Measurements from ENCODE around the gene FAM210A. TPM values are rescaled to one million over a fixed set of nuclear protein-coding genes. Genes with fewer than 3 reads are reported as not detected.
"Not testable (repeated sequence)": the region's sequence is repeated elsewhere in the genome, so short reads cannot be mapped to it uniquely, and the experiment has no call there.

The FAM210A gene
- total RNA-seq, 2 donors from 2014 or later: 5.4 to 6.6 TPM

DNA sequence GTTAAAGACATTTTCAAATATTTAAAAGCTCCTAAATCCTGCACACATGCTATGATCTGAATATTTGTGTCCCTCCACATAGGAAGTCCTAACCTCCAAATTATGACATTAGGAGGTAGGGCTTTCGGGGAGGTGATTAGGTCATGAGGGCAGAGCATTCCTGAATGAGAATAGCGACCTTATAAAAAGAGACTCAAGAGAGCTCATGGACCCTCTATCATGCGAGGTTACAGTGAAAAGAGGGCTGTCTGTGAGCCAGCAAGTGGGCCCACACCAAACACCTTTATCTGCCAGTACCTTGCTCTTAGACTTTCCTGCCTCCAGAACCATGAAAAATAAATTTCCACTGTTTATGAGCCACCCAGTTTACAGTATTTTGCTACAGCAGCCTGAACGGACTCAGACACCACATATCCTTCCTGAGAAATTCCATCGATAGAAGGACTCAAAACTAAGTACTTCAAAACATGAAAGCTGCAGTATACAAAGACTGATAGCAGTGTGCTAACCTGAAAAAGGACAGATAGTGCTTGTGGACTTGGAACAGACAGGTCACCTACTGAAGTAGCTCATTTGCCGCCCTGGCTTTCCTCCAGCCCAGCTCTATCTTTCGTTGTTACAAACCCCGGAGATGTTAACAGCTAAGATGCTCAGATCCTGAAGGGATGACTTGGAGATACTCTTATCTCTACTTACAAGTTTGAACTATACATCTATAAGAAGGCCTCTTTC lies 13.8 kb downstream of the FAM210A start:
- intact Hi-C loops (cut with DNase I): no loop called here
- Histone ChIP-seq H3K27ac (no peak overlapping the region), H3K4me3 (no peak overlapping the region), H3K27me3 (no peaks in the 10 kb centered on the region), H3K9me3 (no peaks in the 10 kb centered on the region), H3K4me1 (peaks cover 4% of the 10 kb centered on the region), H3K36me3 (replicated peaks in 1 of 2; ENCODE audit: insufficient read depth in 1 of 2, low read depth in 2 of 2) (no peaks in the 10 kb centered on the region)
- ATAC-seq (no peak), DNase-seq (no peak)
- TF ChIP-seq, protein P1, sequence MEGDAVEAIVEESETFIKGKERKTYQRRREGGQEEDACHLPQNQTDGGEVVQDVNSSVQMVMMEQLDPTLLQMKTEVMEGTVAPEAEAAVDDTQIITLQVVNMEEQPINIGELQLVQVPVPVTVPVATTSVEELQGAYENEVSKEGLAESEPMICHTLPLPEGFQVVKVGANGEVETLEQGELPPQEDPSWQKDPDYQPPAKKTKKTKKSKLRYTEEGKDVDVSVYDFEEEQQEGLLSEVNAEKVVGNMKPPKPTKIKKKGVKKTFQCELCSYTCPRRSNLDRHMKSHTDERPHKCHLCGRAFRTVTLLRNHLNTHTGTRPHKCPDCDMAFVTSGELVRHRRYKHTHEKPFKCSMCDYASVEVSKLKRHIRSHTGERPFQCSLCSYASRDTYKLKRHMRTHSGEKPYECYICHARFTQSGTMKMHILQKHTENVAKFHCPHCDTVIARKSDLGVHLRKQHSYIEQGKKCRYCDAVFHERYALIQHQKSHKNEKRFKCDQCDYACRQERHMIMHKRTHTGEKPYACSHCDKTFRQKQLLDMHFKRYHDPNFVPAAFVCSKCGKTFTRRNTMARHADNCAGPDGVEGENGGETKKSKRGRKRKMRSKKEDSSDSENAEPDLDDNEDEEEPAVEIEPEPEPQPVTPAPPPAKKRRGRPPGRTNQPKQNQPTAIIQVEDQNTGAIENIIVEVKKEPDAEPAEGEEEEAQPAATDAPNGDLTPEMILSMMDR (IDR thresholded peaks at IDR 0.05): no peak
- no peak for TF ChIP-seq POLR2A (IDR thresholded peaks at IDR 0.05)
- 83% methylated on average over 8 of the region's 8 CpGs for WGBS, 2 donors

DNA sequence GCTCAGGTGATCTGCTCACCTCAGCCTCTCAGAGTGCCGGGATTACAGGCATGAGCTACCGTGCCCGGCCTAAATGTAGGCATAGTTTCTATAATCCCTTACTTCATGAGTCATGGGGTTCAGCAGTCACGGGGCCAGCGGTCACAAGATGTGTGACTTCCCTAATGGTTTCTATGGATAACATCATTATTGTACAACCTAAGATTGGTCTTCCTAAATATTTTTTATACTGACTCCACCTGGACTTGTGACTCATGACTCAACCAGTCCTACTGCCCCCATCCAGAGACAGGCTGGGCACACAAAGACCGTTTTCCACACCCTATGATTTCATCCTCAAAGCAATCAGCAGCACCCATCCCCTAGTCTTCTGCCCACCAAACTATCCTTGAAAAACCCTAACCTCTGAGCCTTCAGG lies 15.9 kb downstream of the FAM210A start:
- intact Hi-C loops (cut with DNase I): no loop called here
- WGBS, 2 donors: 88 to 97% methylated on average over 6 of the region's 6 CpGs
- H3K36me3 ChIP-seq (replicated peaks in 1 of 2; ENCODE audit: insufficient read depth in 1 of 2, low read depth in 2 of 2): no peaks in the 10 kb centered on the region
- H3K27ac ChIP-seq: no peak overlapping the region
- no peak overlapping the region for H3K4me3 ChIP-seq
- no peaks in the 10 kb centered on the region for H3K27me3 ChIP-seq
- ATAC-seq (no peak), DNase-seq (no peak)
- no peaks in the 10 kb centered on the region for H3K9me3 ChIP-seq
- no peak for TF ChIP-seq POLR2A (IDR thresholded peaks at IDR 0.05)
- TF ChIP-seq, protein P1 (IDR thresholded peaks at IDR 0.05): no peak
- peaks cover 4% of the 10 kb centered on the region for H3K4me1 ChIP-seq

DNA sequence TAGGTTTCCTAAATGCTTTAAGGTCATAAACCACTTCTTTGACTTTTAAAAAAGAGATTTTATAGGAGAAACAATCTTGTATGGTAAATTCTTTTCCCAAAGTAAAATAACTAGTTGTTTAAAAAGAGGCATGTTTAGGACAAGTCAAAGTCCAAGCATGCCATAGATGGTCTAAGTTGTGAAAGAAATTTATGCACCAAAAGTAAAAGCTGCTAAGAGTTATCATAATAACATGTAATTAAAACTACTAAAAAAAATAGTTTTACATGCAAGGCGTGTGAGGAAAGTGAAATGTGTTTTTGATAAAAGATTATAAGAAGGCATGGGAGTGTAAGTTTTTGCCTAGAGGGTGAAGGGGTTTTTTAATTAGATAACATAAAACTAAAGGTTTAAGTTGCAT lies 22.5 kb downstream of the FAM210A start:
- WGBS, 2 donors: 90 to 100% methylated on average over 1 of the region's 1 CpG
- DNase-seq: no peak
- H3K36me3 ChIP-seq (replicated peaks in 1 of 2; ENCODE audit: insufficient read depth in 1 of 2, low read depth in 2 of 2): no peaks in the 10 kb centered on the region
- H3K4me1 ChIP-seq: no peaks in the 10 kb centered on the region
- no peak overlapping the region for H3K27ac ChIP-seq
- H3K4me3 ChIP-seq: no peak overlapping the region
- TF ChIP-seq, protein P1 (IDR thresholded peaks at IDR 0.05): no peak
- TF ChIP-seq POLR2A (IDR thresholded peaks at IDR 0.05): no peak
- intact Hi-C loops (cut with DNase I): no loop called here
- no peaks in the 10 kb centered on the region for H3K9me3 ChIP-seq
- no peak for ATAC-seq
- no peaks in the 10 kb centered on the region for H3K27me3 ChIP-seq

DNA sequence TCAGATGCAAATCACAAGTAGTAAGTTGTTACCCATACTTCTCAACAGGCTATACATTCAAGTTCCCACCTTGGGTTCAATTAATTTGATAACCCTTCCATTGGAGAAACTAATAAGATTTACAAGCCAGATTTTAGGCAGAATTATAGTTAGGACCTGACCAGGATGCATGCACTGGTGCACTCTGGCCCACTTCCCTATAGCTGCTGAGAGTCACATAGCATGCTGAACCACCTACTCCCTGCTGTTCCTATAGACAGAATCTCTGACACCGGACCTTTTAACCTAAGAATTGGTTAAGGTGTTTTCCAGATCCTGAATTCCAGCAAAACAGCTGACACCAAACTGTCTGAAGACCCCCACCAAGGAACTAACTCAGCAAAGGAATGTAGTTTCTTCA lies 26.2 kb downstream of the FAM210A start:
- no peak for ATAC-seq
- no peak for TF ChIP-seq POLR2A (IDR thresholded peaks at IDR 0.05)
- TF ChIP-seq, protein P1 (IDR thresholded peaks at IDR 0.05): no peak
- no peaks in the 10 kb centered on the region for H3K4me1 ChIP-seq

DNA sequence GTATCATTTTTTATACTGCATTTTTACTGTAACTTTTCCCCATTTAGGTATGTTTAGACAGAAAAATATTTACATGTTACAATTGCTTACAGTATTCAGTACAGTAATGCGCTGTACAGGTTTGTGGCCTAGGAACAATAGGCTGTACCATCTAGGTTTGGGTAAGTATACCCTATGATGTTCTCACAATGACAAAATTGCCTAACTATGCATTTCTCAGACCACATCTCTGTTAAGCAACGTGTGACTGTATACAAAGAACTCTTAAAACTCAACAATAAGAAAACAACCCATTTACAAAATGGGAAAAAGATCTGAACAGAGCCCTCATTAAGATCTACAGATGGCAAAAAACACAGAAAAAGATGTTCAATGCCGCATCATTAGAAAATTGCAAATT lies 29.4 kb downstream of the FAM210A start:
- Histone ChIP-seq H3K4me3 (no peak overlapping the region), H3K27me3 (no peaks in the 10 kb centered on the region), H3K9me3 (no peaks in the 10 kb centered on the region), H3K36me3 (replicated peaks in 1 of 2; ENCODE audit: insufficient read depth in 1 of 2, low read depth in 2 of 2) (no peaks in the 10 kb centered on the region), H3K4me1 (no peaks in the 10 kb centered on the region), H3K27ac (no peak overlapping the region)
- intact Hi-C loops (cut with DNase I): no loop called here
- ATAC-seq (no peak), DNase-seq (no peak)
- TF ChIP-seq, protein P1 (IDR thresholded peaks at IDR 0.05): no peak
- TF ChIP-seq POLR2A (IDR thresholded peaks at IDR 0.05): no peak
- 91 to 93% methylated on average over 3 of the region's 3 CpGs for WGBS, 2 donors

More for the DNA sequence above, 26.2 kb downstream of the FAM210A start:
- DNase-seq: no peak
- H3K9me3 ChIP-seq: no peaks in the 10 kb centered on the region
- 89 to 94% methylated on average over 1 of the region's 1 CpG for WGBS, 2 donors
- no peak overlapping the region for H3K4me3 ChIP-seq
- intact Hi-C loops (cut with DNase I): no loop called here
- H3K27me3 ChIP-seq: no peaks in the 10 kb centered on the region
- H3K27ac ChIP-seq: no peak overlapping the region
- H3K36me3 ChIP-seq (replicated peaks in 1 of 2; ENCODE audit: insufficient read depth in 1 of 2, low read depth in 2 of 2): no peaks in the 10 kb centered on the region

DNA sequence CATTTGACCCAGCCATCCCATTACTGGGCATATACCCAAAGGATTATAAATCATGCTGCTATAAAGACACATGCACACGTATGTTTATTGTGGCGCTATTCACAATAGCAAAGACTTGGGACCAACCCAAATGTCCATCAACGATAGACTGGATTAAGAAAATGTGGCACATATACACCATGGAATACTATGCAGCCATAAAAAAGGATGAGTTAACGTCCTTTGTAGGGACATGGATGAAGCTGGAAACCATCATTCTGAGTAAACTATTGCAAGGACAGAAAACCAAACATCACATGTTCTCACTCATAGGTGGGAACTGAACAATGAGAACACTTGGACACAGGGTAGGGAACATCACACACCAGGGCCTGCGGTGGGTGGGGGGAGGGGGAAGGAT lies 31.0 kb downstream of the FAM210A start:
- H3K4me3 ChIP-seq; H3K4me1 ChIP-seq; H3K9me3 ChIP-seq; intact Hi-C loops (cut with DNase I); DNase-seq; ATAC-seq; H3K27me3 ChIP-seq; H3K27ac ChIP-seq; H3K36me3 ChIP-seq (replicated peaks in 1 of 2; ENCODE audit: insufficient read depth in 1 of 2, low read depth in 2 of 2): not testable (repeated sequence)
- WGBS, 2 donors: 95% methylated on average over 5 of the region's 5 CpGs

DNA sequence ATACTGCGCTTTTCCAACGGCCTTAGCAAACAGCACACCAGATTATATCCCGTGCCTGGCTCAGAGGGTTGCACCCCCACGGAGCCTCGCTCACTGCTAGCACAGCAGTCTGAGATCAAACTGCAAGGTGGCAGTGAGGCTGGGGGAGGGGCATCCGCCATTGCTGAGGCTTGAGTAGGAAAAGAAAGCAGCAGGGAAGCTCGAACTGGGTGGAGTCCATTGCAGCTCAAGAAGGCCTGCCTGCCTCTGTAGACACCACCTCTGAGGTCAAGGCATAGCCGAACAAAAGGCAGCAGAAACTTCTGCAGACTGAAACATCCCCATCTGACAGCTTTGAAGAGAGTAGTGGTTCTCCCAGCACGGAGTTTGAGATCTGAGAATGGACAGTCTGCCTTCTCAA lies 36.3 kb downstream of the FAM210A start:
- H3K27ac ChIP-seq; H3K4me1 ChIP-seq; ATAC-seq; H3K27me3 ChIP-seq; H3K4me3 ChIP-seq; DNase-seq; H3K36me3 ChIP-seq (replicated peaks in 1 of 2; ENCODE audit: insufficient read depth in 1 of 2, low read depth in 2 of 2); H3K9me3 ChIP-seq; intact Hi-C loops (cut with DNase I): not testable (repeated sequence)
- WGBS, 2 donors: 95 to 97% methylated on average over 9 of the region's 9 CpGs

Measured in body of pancreas (tissue), 4 donors.